Central memory CD4-positive, alpha-beta T cell (primary cell): ENCODE results near the gene IRF3.
"Not testable (repeated sequence)": the region's sequence is repeated elsewhere in the genome, so short reads cannot be mapped to it uniquely, and the experiment has no call there.

Experiments
- DNase-seq: peaks from one replicate; pipeline ENCODE4 v3.0.0; 2022

Gene IRF3

DNA sequence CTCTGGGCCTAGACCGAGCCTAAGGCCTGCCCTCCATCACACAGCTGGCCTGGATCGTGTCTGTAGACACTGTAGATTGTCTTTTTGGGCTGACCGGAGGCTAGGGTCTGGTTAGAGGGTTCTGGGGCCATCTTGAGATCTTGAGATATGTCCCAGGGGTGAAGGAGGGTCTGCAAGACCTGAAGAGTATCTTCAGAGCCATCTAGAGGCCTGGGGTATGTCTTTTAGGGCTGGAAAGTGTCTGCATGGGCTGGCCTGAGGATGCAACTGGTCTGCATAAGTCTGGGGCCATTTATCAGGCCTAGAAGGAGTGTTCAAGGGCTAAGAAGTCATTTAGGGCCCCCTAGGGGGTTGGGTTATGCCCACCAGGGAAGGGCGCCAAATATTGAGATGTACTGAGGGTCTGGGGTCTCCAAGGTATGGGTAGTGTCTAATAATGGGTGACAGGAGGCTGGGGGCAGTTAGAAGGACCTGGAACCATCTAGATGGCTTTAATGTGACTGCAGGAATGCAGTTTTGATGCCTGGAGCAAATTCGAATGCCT lies 23.1 kb downstream of the IRF3 start:
- no peak for DNase-seq

DNA sequence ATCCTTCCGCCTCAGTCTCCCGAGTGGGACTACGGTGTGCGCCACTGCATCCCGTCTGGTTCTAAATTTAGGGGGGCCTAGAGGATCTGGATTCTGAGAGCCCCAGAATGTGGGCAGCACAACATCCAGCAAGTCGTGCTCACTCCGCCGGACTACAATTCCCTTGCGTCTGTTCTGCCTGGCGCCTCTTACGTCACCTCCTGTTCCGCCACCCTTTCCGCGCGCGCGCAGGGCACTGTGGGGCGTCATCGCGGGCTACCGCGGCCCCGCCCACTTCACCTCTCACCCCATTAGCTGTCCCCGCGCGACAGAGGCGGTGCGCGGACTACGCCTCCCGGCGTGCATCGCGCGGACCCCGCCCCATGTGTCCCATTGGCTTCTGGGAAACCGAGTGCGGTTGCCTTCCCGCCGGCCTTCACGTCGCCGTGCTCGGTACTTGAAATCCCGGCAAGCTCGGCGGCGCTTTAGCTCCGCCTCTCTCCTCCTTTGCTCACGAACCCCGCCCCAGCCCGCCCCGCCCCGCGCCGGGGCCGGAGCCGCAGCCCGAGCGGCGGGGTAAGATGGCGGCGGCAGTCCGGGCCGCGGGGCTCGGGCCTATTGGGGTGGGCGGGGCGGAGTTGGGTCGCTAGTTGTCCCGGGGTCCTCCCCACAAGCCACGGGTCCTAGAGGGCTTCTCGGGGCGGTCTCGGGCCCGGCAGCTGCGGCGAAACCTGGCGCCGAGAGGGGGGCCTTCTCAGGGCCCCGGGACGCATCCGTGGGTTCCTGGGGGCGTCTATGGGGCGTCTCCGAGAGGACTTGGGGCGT lies 23.8 kb downstream of the IRF3 start, which contains the start of gene SCAF1:
SCAF1 (plus strand) TSS at position 522 of the 804 bp plus-strand sequence. CDS start 2,818 bp downstream, outside the sequence.
- DNase-seq = peak; percentile 100

DNA sequence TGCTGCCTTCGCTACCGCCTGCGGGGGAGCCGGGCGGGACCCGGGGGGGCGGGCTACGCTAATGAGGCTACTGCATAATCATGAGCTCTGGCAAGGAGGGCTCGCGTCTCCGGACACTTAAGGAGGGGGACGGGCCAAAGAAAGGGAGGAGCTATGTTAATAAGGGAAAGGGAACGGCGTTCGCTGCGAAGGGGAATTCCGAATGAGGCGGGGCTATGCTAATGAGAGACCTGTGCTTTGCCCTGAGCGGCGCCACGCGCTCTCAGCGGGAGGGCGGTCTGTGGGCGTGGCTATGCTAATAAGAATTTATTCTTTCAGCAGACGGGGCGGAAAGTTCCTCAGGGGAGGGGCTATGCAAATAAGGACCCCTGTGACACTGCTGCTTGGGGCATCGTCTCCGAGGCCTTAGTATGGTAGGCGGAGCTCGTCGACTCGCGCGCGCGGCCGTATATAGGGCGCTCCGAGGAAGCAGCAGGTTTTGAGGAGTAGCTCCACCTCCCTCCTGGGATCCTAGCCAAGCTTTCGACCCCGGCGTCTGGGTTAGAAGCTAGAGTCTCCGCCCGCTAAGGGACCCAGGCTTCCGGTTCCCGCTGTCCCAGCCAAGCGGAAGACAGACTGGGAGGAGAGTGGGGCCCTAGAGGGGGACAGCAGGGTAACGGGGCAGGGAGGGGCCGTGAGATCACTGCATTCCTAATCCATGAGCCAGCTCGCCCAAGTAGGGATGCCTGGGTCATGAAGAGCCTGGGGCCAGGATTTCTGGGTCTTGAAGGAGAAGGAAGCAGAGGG lies 25.4 kb downstream of the IRF3 start, which contains the start of gene RRAS:
RRAS (minus strand) TSS at position 31 of the 786 bp plus-strand sequence. CDS start 45 bp downstream, outside the sequence.
- peak; percentile 100 for DNase-seq

DNA sequence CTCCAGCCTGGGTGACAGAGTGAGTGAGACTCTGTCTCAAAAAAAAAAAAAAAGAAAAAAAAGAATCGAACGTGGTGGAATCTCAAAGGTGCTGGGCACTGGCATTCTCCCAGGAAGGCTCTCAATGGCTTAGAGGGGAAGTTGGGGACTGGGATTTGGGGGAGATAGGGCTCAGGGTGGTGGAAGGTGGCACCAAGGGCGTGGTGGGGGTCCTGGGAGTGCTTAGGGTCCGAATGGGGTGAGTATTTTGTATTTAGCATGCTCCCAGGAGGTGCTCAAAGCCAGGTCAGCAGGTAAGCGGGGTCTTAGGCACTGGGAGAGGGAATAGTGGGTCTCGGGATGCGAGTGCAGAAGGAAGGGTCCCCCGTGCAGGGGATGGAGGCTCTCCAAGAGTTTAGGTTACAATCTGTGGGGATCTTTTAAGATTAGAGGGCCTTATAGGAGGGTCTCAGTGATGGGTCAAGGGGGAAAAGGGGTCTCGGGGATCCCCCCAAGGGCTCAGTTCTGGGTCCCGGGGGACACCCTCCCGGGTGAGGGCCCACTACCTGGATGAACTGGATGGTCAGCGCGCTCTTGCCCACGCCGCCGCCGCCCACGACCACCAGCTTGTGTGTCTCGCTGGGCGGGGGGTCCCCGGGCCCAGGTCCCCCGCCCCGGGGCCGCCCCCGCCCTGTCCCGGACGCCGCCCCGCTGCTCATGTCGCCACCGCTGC lies 26.1 kb downstream of the IRF3 start:
- no peak for DNase-seq

DNA sequence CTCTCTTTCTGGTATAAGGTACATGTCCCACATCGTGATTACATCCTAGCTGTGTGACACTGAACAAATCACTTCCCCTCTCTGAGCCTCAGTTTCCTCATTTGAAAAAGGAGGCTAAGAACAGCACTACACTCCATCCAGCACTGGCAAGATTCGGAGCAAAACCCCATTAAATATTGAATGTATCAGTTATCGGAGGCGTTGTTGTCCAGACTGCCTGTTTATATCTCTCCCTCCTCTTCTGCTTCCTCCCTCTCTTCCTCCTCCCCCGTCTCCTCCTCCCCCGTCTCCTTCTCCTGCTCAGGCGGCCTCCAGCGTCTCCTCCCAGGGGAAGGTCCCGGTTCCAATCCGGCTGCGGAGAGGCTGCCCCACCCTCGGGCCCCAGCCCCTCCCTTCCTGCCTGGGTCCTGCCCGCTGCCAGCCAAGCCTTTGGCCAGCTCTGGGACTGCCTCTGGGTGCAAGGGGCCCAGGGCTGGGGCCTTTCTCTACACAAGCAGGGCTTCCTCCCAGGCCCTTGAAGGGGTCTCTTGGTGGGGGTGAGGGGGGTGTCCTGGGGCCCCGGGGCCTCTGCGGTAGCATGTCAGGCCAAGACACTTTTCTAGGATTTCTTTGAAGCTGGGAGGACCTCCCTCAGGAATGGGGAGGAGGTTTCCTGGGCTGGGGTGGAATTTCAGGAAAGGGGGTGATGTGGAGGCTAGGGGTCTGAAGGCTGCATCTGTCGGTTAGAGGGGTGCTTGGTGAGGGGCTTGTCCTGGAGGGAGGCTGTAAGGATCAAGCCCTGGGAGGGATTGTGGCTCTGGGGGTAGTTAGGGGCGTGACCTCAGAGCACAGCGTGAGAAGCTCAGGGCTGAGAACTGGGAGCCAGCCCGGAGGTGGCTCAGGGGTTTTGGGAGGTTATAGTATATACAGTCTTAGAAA lies 27.6 kb downstream of the IRF3 start:
- no peak for DNase-seq

DNA sequence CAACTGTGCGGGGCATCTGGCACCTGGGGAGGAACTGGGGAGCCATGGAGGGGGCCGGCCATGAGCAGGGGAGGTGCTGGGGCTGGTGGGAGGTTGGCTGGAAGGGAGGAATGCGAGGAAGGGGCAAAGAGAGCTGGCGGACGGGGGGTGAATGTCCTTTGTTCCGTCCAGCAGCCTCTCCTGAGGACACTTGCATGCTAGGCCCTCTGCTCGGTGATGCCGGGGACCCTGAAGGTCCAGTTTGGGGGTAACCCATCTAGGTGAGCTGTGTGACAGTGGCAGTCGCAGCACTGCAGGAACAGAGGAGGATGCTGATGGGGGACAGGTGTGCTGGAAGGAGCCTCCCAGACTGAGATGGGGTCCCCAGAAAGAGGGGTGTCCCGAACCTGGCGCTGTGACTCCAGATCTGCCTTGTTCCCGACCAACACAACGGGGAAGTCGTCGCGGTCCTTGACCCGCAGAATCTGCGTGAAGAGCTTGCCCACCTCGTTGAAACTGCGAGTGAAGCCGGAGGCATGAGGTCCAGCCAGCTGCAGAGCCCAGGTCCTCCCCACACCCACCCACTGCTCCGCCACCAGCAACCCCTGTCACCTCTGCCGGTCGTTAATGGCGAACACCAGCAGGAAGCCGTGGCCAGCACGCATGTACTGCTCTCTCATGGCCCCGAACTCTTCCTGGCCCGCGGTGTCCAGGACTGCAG lies 29.3 kb downstream of the IRF3 start:
- no peak for DNase-seq

DNA sequence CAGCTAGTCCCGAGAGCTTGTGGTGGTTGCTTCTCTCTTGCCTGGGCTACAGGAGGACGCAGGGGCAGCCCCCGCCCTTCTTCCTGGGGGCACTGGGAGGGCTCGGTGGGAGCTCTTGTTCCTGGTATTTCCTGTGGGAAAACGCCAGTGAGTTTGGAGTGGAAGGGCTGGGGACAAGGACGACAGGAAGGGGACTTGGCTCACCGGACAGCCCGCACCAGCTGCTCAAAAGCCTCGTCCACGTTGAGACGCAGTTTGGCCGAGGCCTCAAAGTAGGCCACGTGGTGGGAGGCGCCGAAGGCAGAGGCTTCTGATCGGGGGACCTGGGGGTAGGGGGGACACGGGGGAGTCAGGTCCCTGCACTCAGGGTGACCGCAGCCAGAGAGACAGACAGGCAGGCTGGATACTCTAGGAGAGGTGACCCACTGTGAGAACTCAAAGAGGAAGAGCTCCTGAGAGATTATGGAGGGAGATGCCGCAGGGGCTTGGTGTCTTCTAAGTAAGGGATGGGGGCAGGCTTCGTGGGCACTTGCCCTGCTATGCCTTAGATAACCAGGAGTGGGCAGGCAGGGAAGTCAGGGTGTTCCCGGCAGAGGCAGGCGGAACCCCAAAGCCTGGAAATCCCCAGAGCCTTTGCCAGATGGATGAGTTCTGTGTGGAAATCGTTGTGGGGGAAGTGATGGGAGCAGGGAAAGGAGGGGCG lies 30.0 kb downstream of the IRF3 start:
- no peak for DNase-seq

DNA sequence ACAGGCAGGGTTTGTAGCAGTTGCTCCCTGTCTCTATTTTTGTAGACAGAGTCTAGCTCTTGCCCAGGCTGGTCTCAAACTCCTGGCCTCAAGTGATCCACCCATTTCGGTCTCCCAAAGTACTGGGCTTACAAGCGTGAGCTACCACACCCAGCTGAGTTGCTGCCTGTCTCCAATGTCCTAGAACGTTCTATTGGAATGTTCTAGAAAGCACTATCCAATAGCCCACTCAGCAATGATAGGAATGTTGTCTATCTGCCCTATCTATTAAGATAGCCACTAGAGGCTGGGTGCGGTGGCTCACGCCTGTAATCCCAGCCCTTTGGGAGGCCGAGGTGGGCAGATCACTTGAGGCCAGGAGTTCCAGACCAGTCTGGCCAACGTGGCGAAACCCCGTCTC lies 32.4 kb downstream of the IRF3 start:
- not testable (repeated sequence) for DNase-seq

DNA sequence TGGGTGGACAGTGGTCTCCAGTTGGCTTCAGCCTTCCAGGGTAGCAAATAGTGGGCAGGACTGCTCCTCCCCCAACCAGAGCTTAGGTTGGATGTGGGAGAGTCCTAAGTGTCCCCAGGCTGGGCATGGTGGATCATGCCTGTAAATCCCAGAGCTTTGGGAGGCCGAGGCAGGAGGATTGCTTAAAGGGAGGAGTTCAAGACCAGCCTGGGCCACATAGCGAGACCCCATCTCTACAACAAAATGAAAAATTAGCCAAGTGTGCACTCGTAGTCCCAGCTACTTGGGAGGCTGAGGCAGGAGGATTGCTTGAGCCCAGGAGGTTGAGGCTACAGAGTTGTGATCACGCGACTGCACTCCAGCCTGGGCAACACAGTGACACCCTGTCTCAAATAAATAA lies 33.1 kb downstream of the IRF3 start:
- no peak for DNase-seq

DNA sequence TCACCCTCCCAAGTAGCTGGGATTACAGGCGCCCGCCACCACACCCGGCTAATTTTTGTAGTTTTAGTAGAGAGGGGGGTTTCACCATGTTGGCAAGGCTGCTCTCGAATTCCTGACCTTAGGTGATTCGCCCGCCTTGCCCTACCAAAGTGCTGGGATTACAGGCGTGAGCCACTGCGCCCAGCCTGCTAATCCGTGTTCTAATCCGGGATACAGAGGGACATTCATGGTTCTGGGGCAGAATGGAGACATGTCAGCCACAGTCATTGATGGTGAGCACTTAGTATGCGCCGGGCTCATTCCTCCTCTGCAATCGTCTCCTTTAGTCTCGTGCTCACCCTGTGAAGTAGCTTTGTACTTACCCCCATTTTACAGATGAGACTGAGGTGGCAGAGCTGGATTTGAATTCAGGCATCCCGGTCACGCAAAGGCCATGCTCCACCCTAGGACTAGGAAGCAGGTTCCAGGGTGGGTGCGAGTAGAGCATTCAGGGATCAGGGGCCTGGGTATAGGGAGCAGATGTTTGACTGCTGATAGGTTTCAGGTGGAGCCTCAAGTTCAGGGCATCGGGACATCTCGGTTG lies 34.0 kb downstream of the IRF3 start:
- no peak for DNase-seq

DNA sequence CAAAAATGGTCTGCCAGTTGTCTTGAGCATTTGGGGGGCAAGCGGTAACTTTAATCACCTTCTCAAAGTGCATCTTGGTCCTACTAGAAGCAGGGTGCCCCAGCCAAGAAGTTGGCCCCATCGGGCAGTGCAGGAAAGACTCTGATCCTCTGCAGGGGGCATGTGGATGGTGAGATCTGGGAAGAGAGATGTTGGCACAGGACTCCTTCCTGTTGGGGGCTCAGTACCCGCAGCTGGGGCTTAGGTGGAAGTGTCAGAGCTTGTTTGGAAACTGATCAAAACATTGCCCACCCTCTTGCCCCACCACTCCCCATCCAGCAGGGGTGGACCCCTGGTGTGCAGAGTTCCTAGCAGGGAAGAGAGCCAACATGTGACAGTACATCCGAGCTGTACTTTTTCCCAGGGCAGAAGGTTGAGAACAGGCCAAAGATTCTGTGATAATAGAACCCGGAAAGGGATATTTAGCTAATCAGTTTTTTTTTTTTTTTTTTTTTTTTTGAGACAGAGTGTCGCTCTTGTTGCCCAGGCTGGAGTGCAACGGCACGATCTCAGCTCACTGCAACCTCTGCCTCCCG lies 34.6 kb downstream of the IRF3 start:
- no peak for DNase-seq

DNA sequence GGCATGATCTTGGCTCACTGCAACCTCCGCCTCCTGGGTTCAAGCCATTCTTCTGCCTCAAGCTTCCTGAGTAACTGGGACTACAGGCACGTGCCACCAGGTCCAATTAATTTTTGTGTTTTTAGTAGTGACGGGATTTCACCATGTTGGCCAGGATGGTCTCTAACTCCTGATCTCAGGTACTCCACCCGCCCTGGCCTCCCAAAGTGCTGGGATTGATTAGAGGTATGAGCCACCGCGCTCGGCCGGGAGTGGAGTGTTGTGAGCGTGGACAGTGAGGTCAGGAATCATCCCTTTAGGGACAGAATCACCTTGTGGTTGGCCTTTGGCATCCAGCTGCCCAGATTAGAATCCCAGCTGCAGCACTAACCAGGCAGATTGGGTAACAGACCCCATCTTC lies 36.0 kb downstream of the IRF3 start:
- no peak for DNase-seq

DNA sequence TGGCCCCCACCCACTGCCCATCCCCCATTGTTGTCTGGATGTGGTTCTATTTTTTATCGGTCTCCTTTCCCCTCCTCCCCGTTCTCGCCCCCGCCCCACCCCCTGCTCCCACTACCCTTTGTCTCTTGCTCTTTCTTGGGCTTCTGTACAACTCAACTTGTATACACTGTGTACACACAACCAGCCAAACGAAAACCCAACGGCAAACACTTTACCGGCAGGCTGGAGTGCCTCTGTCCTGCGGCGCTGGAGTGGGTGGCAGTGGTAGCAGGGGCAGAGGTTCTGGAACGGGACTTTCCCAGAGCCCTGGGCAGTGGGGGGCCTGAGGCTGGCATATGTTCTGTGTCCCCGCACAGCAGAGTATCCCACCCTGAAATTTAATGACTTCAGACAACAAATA lies 39.4 kb downstream of the IRF3 start:
- DNase-seq = no peak

DNA sequence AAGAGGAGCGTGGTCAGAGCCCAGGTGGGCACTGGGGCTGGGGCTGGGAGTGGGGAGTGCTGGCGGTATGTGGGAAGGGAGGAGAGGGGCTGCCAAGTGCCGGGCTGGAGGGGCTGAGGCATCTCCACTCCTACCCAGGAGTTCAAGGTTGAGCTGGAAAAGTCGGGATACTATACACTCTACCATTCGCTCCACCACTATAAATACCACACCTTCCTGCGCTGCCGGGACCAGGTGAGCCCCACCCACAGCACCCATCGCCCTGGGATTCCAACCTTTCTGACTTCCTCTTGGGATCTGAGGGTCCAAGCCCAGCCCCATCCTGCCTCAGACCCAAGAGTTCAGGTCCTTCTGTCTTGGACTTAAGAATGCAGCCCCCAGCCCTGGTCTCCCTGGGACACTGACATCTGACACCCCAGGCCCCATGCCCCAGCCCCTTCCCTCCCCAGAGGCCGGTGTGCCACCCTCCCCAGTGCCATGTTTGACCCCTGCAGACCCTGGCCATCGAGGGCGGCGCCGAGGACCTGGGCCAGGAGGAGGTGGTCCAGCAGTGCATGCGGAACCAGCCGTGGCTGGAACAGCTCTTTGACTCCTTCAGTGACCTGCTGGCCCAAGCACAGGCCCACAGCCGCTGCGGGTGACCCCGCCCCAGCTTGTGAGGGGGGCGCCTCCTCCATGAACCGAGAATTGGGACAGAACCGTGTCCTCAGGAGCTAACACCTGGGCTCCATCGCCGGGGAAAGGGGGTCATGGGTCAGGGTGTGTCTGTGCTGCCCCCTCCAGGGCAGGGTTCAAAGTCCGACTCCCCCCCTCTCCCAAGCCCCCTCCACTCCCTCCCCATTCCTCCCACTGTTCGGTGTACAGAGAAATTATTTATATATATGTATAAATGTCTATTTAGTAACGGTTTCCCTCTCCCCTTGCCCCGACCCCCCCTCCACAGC lies 40.4 kb downstream of the IRF3 start:
- no peak for DNase-seq

DNA sequence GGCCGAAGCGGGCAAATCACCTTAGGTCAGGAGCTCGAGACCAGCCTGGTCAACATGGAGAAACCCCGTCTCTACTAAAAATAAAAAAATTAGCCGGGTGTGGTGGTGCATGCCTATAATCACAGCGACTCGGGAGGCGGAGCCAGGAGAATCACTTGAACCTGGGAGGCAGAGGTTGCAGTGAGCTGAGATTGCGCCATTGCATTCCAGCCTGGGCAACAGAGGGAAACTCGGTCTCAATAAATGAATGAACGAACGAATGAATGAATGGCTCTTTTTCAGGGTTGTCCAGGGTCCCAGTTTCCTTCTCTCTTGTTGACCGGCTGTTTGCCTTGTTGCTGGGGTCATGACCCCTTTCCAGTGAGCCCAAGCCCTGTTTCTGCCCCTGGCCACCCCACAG lies 47.8 kb downstream of the IRF3 start:
- DNase-seq = not testable (repeated sequence)

DNA sequence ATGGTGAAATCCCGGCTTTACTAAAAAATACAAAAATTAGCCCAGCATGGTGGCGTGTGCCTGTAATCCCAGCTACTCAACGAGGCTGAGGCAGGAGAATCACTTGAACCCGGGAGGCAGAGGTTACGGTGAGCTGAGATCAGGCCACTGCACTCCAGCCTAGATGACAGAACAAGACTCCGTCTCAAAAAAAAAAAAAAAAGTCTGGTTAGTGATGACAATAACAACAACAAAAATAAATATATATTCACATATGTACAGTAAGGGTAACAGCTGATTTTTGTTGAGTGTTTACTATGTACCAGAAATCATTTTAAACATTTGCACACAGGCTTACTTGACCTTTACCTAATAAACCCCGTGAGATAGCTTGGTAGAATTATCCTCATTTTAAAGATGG lies 48.7 kb downstream of the IRF3 start:
- no peak for DNase-seq

DNA sequence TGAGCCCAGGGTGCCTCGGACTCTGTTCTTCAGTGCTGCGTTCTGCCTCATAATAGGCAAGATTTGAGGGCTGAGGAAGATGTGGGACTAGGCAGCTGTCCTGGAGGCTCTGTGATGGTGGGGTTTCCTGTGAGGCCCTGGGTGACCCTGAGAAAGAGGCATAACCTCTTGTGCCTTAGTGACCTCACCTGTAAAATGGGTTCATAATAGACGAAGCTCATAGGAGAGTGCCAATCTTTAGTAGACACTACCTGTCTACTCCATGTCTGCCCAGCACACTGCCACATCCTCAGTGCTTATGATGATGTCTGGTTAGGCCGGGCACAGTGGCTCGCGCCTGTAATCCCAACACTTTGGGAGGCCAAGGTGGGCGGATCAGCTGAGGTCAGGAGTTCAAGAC lies 49.1 kb downstream of the IRF3 start:
- DNase-seq = no peak

DNA sequence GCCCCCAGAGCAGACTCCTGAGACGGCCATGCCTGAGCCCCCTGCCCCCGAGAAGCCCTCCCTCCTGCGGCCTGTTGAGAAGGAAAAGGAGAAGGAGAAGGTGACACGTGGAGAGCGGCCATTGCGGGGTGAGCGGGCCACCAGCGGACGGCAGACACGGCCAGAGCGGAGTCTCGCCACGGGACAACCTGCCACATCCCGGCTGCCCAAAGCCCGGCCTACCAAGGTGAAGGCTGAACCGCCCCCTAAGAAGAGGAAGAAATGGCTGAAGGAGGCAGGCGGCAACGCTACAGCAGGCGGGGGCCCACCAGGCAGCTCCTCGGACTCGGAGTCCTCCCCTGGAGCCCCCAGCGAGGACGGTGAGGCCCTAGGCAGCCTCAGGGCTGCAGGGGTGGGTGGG lies 49.8 kb downstream of the IRF3 start:
- no peak for DNase-seq
